ENCODE measurements around the gene AOPEP.

GRCh38 chr9:94896512-94896911 is 170.0 kb downstream of the AOPEP start:
- TF ChIP-seq CTCF (IDR thresholded peaks at IDR 0.05) (no peak), POLR2A (IDR thresholded peaks at IDR 0.05) (no peak)
